Motor neuron (in vitro differentiated cells): ENCODE results near the gene VAV3. TPM values are rescaled to one million over a fixed set of nuclear protein-coding genes. Genes with fewer than 3 reads are reported as not detected.
A peak's percentile ranks its signal among the peaks of the same experiment; 100 is the strongest.
"Not testable (repeated sequence)": the region's sequence is repeated elsewhere in the genome, so short reads cannot be mapped to it uniquely, and the experiment has no call there.

Experiments used
- ATAC-seq, 8 experiments: fragments of 200-7000 bp; cut with Tn5 transposase; replicated peaks in 6 of 8; 2 replicates each; pipeline ENCODE4 v1.8.0; 2021; ENCODE audit warnings: mild to moderate bottlenecking in 8 of 8, moderate library complexity in 8 of 8
- H3K27ac ChIP-seq, 2 donors: fragments of 250-450 bp; sonication (Bioruptor Pico); 2 replicates each; pipeline ENCODE4 v1.9.0; 2021; ENCODE audit warnings: antibody characterized with exemption in 2 of 2, mild to moderate bottlenecking in 2 of 2, moderate library complexity in 1 of 2
- H3K4me1 ChIP-seq, 2 donors: fragments of 250-450 bp; sonication (Bioruptor Pico); replicated peaks in 1 of 2; 2 replicates each; pipeline ENCODE4 v1.6.1; 2021; ENCODE audit warnings: antibody characterized with exemption in 2 of 2, mild to moderate bottlenecking in 2 of 2, moderate library complexity in 1 of 2
- H3K4me3 ChIP-seq, 5 donors: fragments of 250-450 bp; sonication (Bioruptor Pico); 2 replicates each; pipeline ENCODE4 v1.9.0; 2021; ENCODE audit warnings: antibody characterized with exemption in 5 of 5, mild to moderate bottlenecking in 5 of 5, moderate library complexity in 4 of 5
- WGBS, 10 experiments: fragments of 450-650 bp; shearing (Covaris generic); methylation state at CpG; one replicate each; pipeline ENCODE4 v1.0.0; 2022; 5-methylcytosine and 5-hydroxymethylcytosine counted together
- in situ Hi-C, 9 experiments: fragments of 400-800 bp; cut with MboI; loops; one replicate each; pipeline ENCODE4 v1.15.0; 2021; ENCODE audit warnings: low sequenced_read_pairs in 9 of 9, low pct_unique_long_range_greater_than_20kb in 2 of 9; ENCODE audit not compliant: unreplicated experiment in 9 of 9
- total RNA-seq, 8 experiments: library from RNA; unstranded; fragments of 300-600 nt; gene quantifications; 2 replicates each; pipeline versions ENCODE4 v1.2.3 to v1.2.4, GENCODE V29; 2022

VAV3 gene
- total RNA-seq, 8 experiments from 2014 or later: 0.09 to 34.3 (median 10.3) TPM

GRCh38 chr1:107750364-107750959 lies 214.5 kb downstream of the VAV3 start:
- peak; percentile 27 to 88 (median 72) for ATAC-seq
- Histone ChIP-seq H3K4me3 (no peak overlapping the region), H3K4me1 (no peaks in the 10 kb centered on the region), H3K27ac (no peak overlapping the region)
- in situ Hi-C loops: loop anchor here in 1 of 9 experiments (25.0 kb wide), 1 partner anchor 338 kb away; no protein-coding TSS in a partner anchor
- WGBS, 10 experiments: 15 to 59% (median 33%) methylated on average over 4 to 6 of the region's 6 CpGs

DNA sequence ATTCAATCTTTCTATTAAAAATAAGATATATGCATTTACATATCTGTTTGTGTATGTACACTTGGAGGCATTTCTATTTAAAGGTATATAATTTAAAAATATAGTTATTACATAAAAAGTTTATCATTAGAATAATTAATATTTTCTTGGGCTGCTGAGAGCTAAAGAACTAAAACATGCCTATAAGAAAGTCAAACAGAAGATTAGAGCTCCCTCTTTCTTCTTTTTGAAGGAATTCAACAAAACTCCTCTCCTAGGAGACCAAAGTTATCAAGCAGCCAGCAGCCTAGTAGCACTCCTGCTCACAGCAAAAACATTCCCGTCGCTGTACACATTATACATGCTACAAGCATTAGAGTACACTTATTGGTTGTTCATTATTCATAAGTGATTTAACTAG lies 216.4 kb downstream of the VAV3 start:
- no peak overlapping the region for H3K4me3 ChIP-seq
- WGBS, 10 experiments: 0 to 82% (median 64%) methylated on average over 1 to 2 of the region's 2 CpGs; no CpG with 5 or more reads in 1 of the 10 experiments
- no peak overlapping the region for H3K27ac ChIP-seq
- H3K4me1 ChIP-seq: no peaks in the 10 kb centered on the region
- ATAC-seq: peak; percentile 38 to 80 (median 58)
- in situ Hi-C loops: loop anchor here in 2 of 9 experiments (10.0 to 25.0 kb wide), 3 partner anchors 211 to 461 kb away; no protein-coding TSS in a partner anchor

GRCh38 chr1:107741242-107741641 lies 223.7 kb downstream of the VAV3 start:
- no peaks in the 10 kb centered on the region for H3K4me1 ChIP-seq
- H3K4me3 ChIP-seq: no peak overlapping the region
- WGBS, 10 experiments: 40 to 100% (median 88%) methylated on average over 1 to 4 of the region's 4 CpGs; no CpG with 5 or more reads in 3 of the 10 experiments
- peak in 1 of 8 experiments; percentile 18 for ATAC-seq
- in situ Hi-C loops: loop anchor here in 2 of 9 experiments (10.0 to 25.0 kb wide), 3 partner anchors 204 to 454 kb away; no protein-coding TSS in a partner anchor
- H3K27ac ChIP-seq: no peak overlapping the region

DNA sequence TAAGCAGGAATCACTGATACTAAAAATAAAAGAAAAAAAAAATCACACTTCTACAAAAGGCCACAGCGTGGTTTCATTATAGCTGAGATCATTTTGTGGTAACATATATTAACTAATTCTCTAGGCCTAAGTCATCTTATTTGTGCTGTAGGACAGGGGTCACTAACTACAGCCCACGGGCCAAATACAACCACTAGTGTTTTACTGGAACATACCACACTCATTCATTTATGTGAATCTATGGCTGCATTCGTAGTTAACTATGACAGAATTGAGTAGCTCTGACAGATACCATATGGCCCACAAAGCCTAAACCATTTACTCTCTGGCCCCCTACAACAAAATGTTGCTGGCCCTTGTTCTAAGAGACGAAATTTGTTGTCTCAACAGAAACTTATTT lies 224.4 kb downstream of the VAV3 start:
- WGBS, 10 experiments: 40 to 100% (median 86%) methylated on average over 1 to 4 of the region's 4 CpGs
- no peaks in the 10 kb centered on the region for H3K4me1 ChIP-seq
- H3K27ac ChIP-seq: no peak overlapping the region
- in situ Hi-C loops: loop anchor here in 2 of 9 experiments (10.0 to 25.0 kb wide), 3 partner anchors 203 to 453 kb away; no protein-coding TSS in a partner anchor
- ATAC-seq: no peak
- H3K4me3 ChIP-seq: no peak overlapping the region

DNA sequence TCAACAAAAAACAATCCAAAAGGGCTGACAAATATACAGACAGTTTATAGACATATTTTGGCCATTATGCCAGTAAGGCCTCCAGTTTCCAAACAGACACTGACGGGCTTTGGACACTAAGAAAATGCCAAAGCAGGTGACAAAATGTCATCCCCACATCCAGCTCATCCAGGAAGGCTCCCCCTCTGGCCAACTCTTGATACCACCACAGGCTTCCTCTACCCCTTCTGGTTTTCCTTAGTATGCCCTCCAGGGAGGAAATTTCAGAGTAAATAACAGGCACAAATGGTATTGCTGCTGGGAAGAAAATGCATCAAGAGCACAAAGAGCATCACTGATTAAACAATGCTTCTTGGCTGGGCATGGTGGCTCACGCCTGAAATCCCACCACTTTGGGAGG lies 225.3 kb downstream of the VAV3 start:
- Histone ChIP-seq H3K4me1 (no peaks in the 10 kb centered on the region), H3K27ac (no peak overlapping the region), H3K4me3 (no peak overlapping the region)
- WGBS, 10 experiments: 50 to 100% (median 93%) methylated on average over 1 to 2 of the region's 2 CpGs
- in situ Hi-C loops: loop anchor here in 2 of 9 experiments (10.0 to 25.0 kb wide), 3 partner anchors 202 to 452 kb away; no protein-coding TSS in a partner anchor
- peak in 1 of 8 experiments; percentile 31 for ATAC-seq

GRCh38 chr1:107739201-107739600 lies 225.8 kb downstream of the VAV3 start:
- in situ Hi-C loops: loop anchor here in 2 of 9 experiments (25.0 kb wide), 2 partner anchors 202 to 452 kb away; no protein-coding TSS in a partner anchor
- Histone ChIP-seq H3K4me1 (no peaks in the 10 kb centered on the region), H3K4me3 (no peak overlapping the region), H3K27ac (no peak overlapping the region)
- ATAC-seq: no peak
- WGBS, 10 experiments: 40 to 100% (median 83%) methylated on average over 1 to 4 of the region's 4 CpGs; no CpG with 5 or more reads in 1 of the 10 experiments

DNA sequence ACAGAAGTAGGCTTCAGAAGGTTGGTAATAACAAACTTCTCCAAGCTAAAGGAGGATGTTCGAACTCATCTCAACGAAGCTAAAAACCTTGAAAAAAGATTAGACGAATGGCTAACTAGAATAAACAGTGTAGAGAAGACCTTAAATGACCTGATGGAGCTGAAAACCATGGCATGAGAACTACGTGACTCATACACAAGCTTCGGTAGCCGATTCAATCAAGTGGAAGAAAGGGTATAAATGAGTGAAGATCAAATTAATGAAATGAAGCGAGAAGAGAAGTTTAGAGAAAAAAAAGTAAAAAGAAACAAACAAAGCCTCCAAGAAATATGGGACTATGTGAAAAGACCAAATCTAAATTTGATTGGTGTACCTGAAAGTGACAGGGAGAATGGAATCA lies 231.6 kb downstream of the VAV3 start:
- ATAC-seq, H3K4me1 ChIP-seq, H3K4me3 ChIP-seq, H3K27ac ChIP-seq: not testable (repeated sequence)
- in situ Hi-C loops: loop anchor here in 2 of 9 experiments (25.0 kb wide), 2 partner anchors 196 to 446 kb away; no protein-coding TSS in a partner anchor
- 76 to 90% (median 87%) methylated on average over 7 of the region's 7 CpGs for WGBS, 10 experiments

DNA sequence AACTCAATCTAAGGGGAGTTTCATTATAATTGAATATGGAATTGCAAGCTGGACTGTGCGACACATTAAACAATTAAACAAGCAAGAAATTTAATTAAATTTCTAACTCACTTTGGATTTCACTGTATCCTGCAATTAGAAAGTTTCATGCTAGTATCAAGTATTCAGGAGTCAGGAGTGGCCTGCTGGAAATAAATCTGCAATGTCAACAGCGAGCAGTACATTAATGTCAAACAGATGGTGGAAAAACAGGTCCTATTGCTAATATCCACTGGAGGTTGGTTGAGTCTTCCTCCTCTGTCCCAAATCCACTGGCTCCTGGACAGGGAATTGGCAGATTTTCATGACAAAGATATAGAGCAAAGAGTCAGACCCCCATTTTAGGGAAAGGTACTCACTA lies 237.1 kb downstream of the VAV3 start:
- 0 to 100% (median 78%) methylated on average over 1 to 2 of the region's 2 CpGs; no CpG with 5 or more reads in 1 of the 10 experiments for WGBS, 10 experiments

DNA sequence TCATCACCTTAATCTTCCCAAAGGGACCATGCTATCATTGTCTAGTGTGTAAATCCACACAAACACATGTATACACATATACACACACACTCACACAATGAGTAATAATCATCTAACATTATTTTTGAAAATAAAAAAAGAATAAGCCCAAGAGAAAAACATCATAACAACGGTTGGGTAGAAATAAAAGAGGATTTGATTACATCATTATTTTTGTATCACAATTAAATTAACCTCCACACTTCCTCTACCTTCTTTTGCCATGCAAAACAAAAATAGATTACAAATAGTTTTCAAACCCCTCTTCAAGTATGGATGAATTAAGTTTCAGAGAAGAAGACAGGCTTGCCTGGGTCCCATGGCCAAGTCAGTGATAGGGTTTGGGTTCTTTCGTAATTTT lies 238.1 kb downstream of the VAV3 start:
- WGBS, 10 experiments: 31 to 100% (median 91%) methylated on average over 1 to 2 of the region's 2 CpGs; no CpG with 5 or more reads in 1 of the 10 experiments
- no peak overlapping the region for H3K27ac ChIP-seq
- no peak for ATAC-seq
- in situ Hi-C loops: loop anchor here in 2 of 9 experiments (25.0 kb wide), 2 partner anchors 190 to 440 kb away; no protein-coding TSS in a partner anchor
- H3K4me3 ChIP-seq: no peak overlapping the region
- peaks cover 0 to 2% of the 10 kb centered on the region in 2 donors for H3K4me1 ChIP-seq

More for the DNA sequence above, 237.1 kb downstream of the VAV3 start:
- Histone ChIP-seq H3K4me1 (peaks cover 0 to 2% of the 10 kb centered on the region in 2 donors), H3K4me3 (no peak overlapping the region), H3K27ac (no peak overlapping the region)
- ATAC-seq: peak in 3 of 8 experiments; percentile 75 to 76 (median 75)
- in situ Hi-C loops: loop anchor here in 2 of 9 experiments (25.0 kb wide), 2 partner anchors 191 to 441 kb away; no protein-coding TSS in a partner anchor

GRCh38 chr1:107724648-107725047 lies 240.3 kb downstream of the VAV3 start:
- in situ Hi-C loops: loop anchor here in 2 of 9 experiments (25.0 kb wide), 2 partner anchors 187 to 437 kb away; no protein-coding TSS in a partner anchor
- ATAC-seq: peak in 1 of 8 experiments; percentile 49
- H3K4me1 ChIP-seq: peaks cover 0 to 2% of the 10 kb centered on the region in 2 donors
- no peak overlapping the region for H3K4me3 ChIP-seq
- no peak overlapping the region for H3K27ac ChIP-seq
- WGBS, 10 experiments: 0 to 86% (median 56%) methylated on average over 1 of the region's 1 CpG; no CpG with 5 or more reads in 2 of the 10 experiments

- 41 to 100% (median 92%) methylated on average over 2 to 4 of the region's 4 CpGs; no CpG with 5 or more reads in 1 of the 10 experiments for WGBS, 10 experiments
- in situ Hi-C loops, H3K27ac ChIP-seq, H3K4me3 ChIP-seq, ATAC-seq, H3K4me1 ChIP-seq: not testable (repeated sequence)
Observed at GRCh38 chr1:107720210-107720609, 244.8 kb downstream of the VAV3 start.

- in situ Hi-C loops: no loop called here
- ATAC-seq: peak in 1 of 8 experiments; percentile 39
- Histone ChIP-seq H3K4me1 (peaks cover 0 to 12% of the 10 kb centered on the region in 2 donors), H3K27ac (no peak overlapping the region), H3K4me3 (no peak overlapping the region)
Observed at GRCh38 chr1:107710005-107710404, 255.0 kb downstream of the VAV3 start.

- no peak overlapping the region for H3K27ac ChIP-seq
- in situ Hi-C loops: no loop called here
- 45 to 100% (median 75%) methylated on average over 1 to 2 of the region's 2 CpGs; no CpG with 5 or more reads in 1 of the 10 experiments for WGBS, 10 experiments
- ATAC-seq: no peak
- H3K4me1 ChIP-seq: peaks cover 0 to 12% of the 10 kb centered on the region in 2 donors
- H3K4me3 ChIP-seq: no peak overlapping the region
Observed at GRCh38 chr1:107707111-107707510, 257.9 kb downstream of the VAV3 start.
